CD14-positive monocyte (primary cell): ENCODE results near the gene HEXB. TPM values are rescaled to one million over a fixed set of nuclear protein-coding genes. Genes with fewer than 3 reads are reported as not detected.
A peak's percentile ranks its signal among the peaks of the same experiment; 100 is the strongest.

Experiments
- DNase-seq, 3 donors: peaks; one replicate each; pipeline ENCODE4 v3.0.0-alpha.2; 2011 to 2022
- H2AFZ ChIP-seq: 2 replicates; pipeline ENCODE4 v1.6.0; 2012; ENCODE audit warnings: mild to moderate bottlenecking, low read depth, low read length, inconsistent platforms; ENCODE audit not compliant: insufficient read depth, poor library complexity, severe bottlenecking
- H3K27ac ChIP-seq, 2 donors: 1 replicate in 1 of 2; 2 replicates in 1 of 2; pipeline ENCODE4 v1.5.1; 2012 to 2013; ENCODE audit warnings: low read length in 2 of 2, control low read depth in 1 of 2, inconsistent platforms in 1 of 2, low read depth in 1 of 2, mild to moderate bottlenecking in 1 of 2
- H3K27me3 ChIP-seq, 2 donors: one replicate each; pipeline versions ENCODE4 v1.6.0 to v1.6.1; 2011 to 2013; ENCODE audit warnings: low read length in 2 of 2; ENCODE audit not compliant: control insufficient read depth in 2 of 2, insufficient read depth in 2 of 2
- H3K36me3 ChIP-seq, 2 donors: replicated peaks in 1 of 2; 1 replicate in 1 of 2; 2 replicates in 1 of 2; pipeline versions ENCODE4 v1.5.1 to v1.6.1; 2012 to 2013; ENCODE audit warnings: low read length in 2 of 2, control low read depth in 1 of 2, inconsistent platforms in 1 of 2, mild to moderate bottlenecking in 1 of 2; ENCODE audit not compliant: insufficient read depth in 2 of 2, control insufficient read depth in 1 of 2
- H3K4me1 ChIP-seq, 2 donors: 1 replicate in 1 of 2; 2 replicates in 1 of 2; pipeline versions ENCODE4 v1.5.1 to v1.6.1; 2012 to 2013; ENCODE audit warnings: low read length in 2 of 2, control low read depth in 1 of 2, inconsistent platforms in 1 of 2, mild to moderate bottlenecking in 1 of 2, moderate library complexity in 1 of 2; ENCODE audit not compliant: insufficient read depth in 2 of 2, control insufficient read depth in 1 of 2
- H3K4me2 ChIP-seq: replicated peaks from 2 replicates; pipeline ENCODE3; 2012; ENCODE audit warnings: low read length, moderate library complexity, mild to moderate bottlenecking; ENCODE audit not compliant: poor library complexity, severe bottlenecking; ENCODE audit errors: extremely low read depth
- H3K4me3 ChIP-seq, 3 experiments: fragments of 200-600 bp in 1 of 3; sonication (generic) in 1 of 3; replicated peaks in 1 of 3; 1 replicate in 2 of 3; 2 replicates in 1 of 3; pipeline ENCODE4 v1.5.1; 2011 to 2013; ENCODE audit warnings: low read length in 3 of 3, mild to moderate bottlenecking in 3 of 3, control low read depth in 2 of 3, low read depth in 2 of 3, inconsistent platforms in 1 of 3, moderate library complexity in 1 of 3
- H3K79me2 ChIP-seq: 2 replicates; pipeline ENCODE4 v1.6.0; 2012; ENCODE audit warnings: mild to moderate bottlenecking, control low read depth, inconsistent platforms, low read length, moderate library complexity; ENCODE audit not compliant: insufficient read depth
- H3K9ac ChIP-seq: 2 replicates; pipeline ENCODE4 v1.6.0; 2017; ENCODE audit warnings: low read length, mild to moderate bottlenecking; ENCODE audit not compliant: insufficient read depth, poor library complexity, severe bottlenecking
- H3K9me3 ChIP-seq, 2 donors: replicated peaks in 1 of 2; 1 replicate in 1 of 2; 2 replicates in 1 of 2; pipeline versions ENCODE4 v1.5.1 to v1.6.1; 2012 to 2013; ENCODE audit warnings: low read length in 2 of 2, control low read depth in 1 of 2; ENCODE audit not compliant: control insufficient read depth in 1 of 2, insufficient read depth in 1 of 2
- H4K20me1 ChIP-seq: 2 replicates; pipeline ENCODE4 v1.6.0; 2012; ENCODE audit warnings: mild to moderate bottlenecking, low read length, control low read depth, moderate library complexity; ENCODE audit not compliant: insufficient read depth
- H3K27ac Mint-ChIP-seq, 7 donors: one replicate each; pipeline ENCODE4 v1.8.0; 2020; ENCODE audit warnings: mild to moderate bottlenecking in 7 of 7, mixed read lengths in 7 of 7, moderate library complexity in 6 of 7, inconsistent platforms in 2 of 7
- H3K27me3 Mint-ChIP-seq, 3 donors: one replicate each; pipeline ENCODE4 v1.8.0; 2021 to 2022; ENCODE audit warnings: low read depth in 3 of 3, mild to moderate bottlenecking in 3 of 3, mixed read lengths in 3 of 3, moderate library complexity in 3 of 3, inconsistent platforms in 1 of 3
- H3K36me3 Mint-ChIP-seq, 2 donors: one replicate each; pipeline ENCODE4 v1.8.0; 2020; ENCODE audit warnings: mixed read lengths in 2 of 2, inconsistent platforms in 1 of 2, mild to moderate bottlenecking in 1 of 2
- H3K4me1 Mint-ChIP-seq: one replicate; pipeline ENCODE4 v1.8.0; 2020; ENCODE audit warnings: mild to moderate bottlenecking, mixed read lengths
- H3K4me3 Mint-ChIP-seq, 2 donors: one replicate each; pipeline ENCODE4 v1.8.0; 2020; ENCODE audit warnings: mild to moderate bottlenecking in 2 of 2, mixed read lengths in 2 of 2, moderate library complexity in 1 of 2
- H3K9me3 Mint-ChIP-seq, 7 donors: one replicate each; pipeline ENCODE4 v1.8.0; 2020 to 2022; ENCODE audit warnings: mixed read lengths in 7 of 7, mild to moderate bottlenecking in 6 of 7, moderate library complexity in 6 of 7, inconsistent platforms in 2 of 7
- CTCF ChIP-seq: fragments of 200-600 bp; IDR thresholded peaks from one replicate; pipeline ENCODE4 v1.8.0; 2022; ENCODE audit warnings: antibody characterized with exemption, mild to moderate bottlenecking
- WGBS: methylation state at CpG from one replicate; pipeline ENCODE4 v1.1.5; 2013; ENCODE audit warnings: missing lambda C conversion rate; ENCODE audit not compliant: insufficient coverage; 5-methylcytosine and 5-hydroxymethylcytosine counted together
- intact Hi-C, 2 donors: fragments of 100-400 bp; cut with micrococcal nuclease; formaldehyde crosslinking; loops; one replicate each; pipeline versions ENCODE4 v1.15.0 to v1.15.1; 2023
- polyA plus RNA-seq, 3 donors: library from polyadenylated mRNA; depleted of rRNA in 1 of 3; unstranded in 2 of 3; stranded (reverse) in 1 of 3; fragments of 300-500 nt in 2 of 3; fragments of >200 nt in 1 of 3; fragmentation: Illumina TruSeq in 2 of 3; gene quantifications; 1 replicate in 2 of 3; 2 replicates in 1 of 3; pipeline ENCODE4 v1.2.3, GENCODE V29; 2012 to 2021

Gene HEXB
- polyA plus RNA-seq, 3 donors = 158 to 518 (median 470) TPM

GRCh38 chr5:74725331-74725730, 40.3 kb downstream of the HEXB start:
- Histone ChIP-seq H3K36me3 (peaks cover 95 to 98% of the 10 kb centered on the region in 2 donors), H3K4me2 (no peak overlapping the region)

GRCh38 chr5:74736759-74737158, 51.7 kb downstream of the HEXB start:
- Histone ChIP-seq H3K4me2 (no peak overlapping the region), H3K27me3 (no peaks in the 10 kb centered on the region), H3K36me3 (peaks cover 87 to 97% of the 10 kb centered on the region in 2 donors), H3K4me1 (no peaks in the 10 kb centered on the region), H2AFZ (no peak overlapping the region), H4K20me1 (no peaks in the 10 kb centered on the region), H3K4me3 (no peak overlapping the region), H3K9ac (no peak overlapping the region), H3K27ac (no peak overlapping the region), H3K79me2 (no peaks in the 10 kb centered on the region), H3K9me3 (no peaks in the 10 kb centered on the region)
- Mint-ChIP-seq H3K9me3 (no peaks in the 10 kb centered on the region), H3K4me3 (no peak overlapping the region), H3K27me3 (peaks cover 0 to 1% (median 0%) of the 10 kb centered on the region in 3 donors), H3K27ac (peak overlapping the region in 1 of 7 donors; percentile 37), H3K4me1 (peaks cover 5% of the 10 kb centered on the region), H3K36me3 (peaks cover 56 to 83% of the 10 kb centered on the region in 2 donors)
- no peak for DNase-seq
- no peak for TF ChIP-seq CTCF
- intact Hi-C loops = no loop called here
- 100% methylated on average over 2 of the region's 6 CpGs for WGBS

More at GRCh38 chr5:74725331-74725730, 40.3 kb downstream of the HEXB start:
- Mint-ChIP-seq H3K4me1 (no peaks in the 10 kb centered on the region), H3K36me3 (peaks cover 71 to 86% of the 10 kb centered on the region in 2 donors), H3K27ac (peak overlapping the region in 3 of 7 donors; percentile 4 to 38 (median 21)), H3K4me3 (no peak overlapping the region), H3K9me3 (no peaks in the 10 kb centered on the region), H3K27me3 (no peaks in the 10 kb centered on the region)
- H3K27me3 ChIP-seq = no peaks in the 10 kb centered on the region
- H3K27ac ChIP-seq = no peak overlapping the region
- H3K4me1 ChIP-seq = no peaks in the 10 kb centered on the region
- H2AFZ ChIP-seq = no peak overlapping the region
- 100% methylated on average over 1 of the region's 1 CpG for WGBS
- TF ChIP-seq CTCF = no peak
- H3K79me2 ChIP-seq = no peaks in the 10 kb centered on the region
- no peak overlapping the region for H3K4me3 ChIP-seq
- DNase-seq = no peak
- peaks cover 5% of the 10 kb centered on the region for H4K20me1 ChIP-seq
- intact Hi-C loops = no loop called here
- H3K9me3 ChIP-seq = no peaks in the 10 kb centered on the region
- no peak overlapping the region for H3K9ac ChIP-seq
